Testis (tissue), 2 donors: Measurements from ENCODE around the gene FITM1.

Experiments
- POLR2A ChIP-seq: fragments of 450-650 bp; IDR thresholded peaks from one replicate; pipeline ENCODE4 v1.6.1; 2017; ENCODE audit warnings: antibody characterized with exemption, mild to moderate bottlenecking, moderate library complexity
- TF ChIP-seq, protein P1 (sequence below), 3 experiments: fragments of 450-650 bp in 2 of 3; fragments of 200-600 bp in 1 of 3; sonication (generic) in 1 of 3; IDR thresholded peaks; one replicate each; pipeline ENCODE4 v1.5.1; 2016 to 2019; ENCODE audit warnings: antibody characterized with exemption in 3 of 3, mild to moderate bottlenecking in 2 of 3, moderate library complexity in 1 of 3

GRCh38 chr14:24110523-24110922 is 19.9 kb upstream of the FITM1 start:
- TF ChIP-seq, protein P1, sequence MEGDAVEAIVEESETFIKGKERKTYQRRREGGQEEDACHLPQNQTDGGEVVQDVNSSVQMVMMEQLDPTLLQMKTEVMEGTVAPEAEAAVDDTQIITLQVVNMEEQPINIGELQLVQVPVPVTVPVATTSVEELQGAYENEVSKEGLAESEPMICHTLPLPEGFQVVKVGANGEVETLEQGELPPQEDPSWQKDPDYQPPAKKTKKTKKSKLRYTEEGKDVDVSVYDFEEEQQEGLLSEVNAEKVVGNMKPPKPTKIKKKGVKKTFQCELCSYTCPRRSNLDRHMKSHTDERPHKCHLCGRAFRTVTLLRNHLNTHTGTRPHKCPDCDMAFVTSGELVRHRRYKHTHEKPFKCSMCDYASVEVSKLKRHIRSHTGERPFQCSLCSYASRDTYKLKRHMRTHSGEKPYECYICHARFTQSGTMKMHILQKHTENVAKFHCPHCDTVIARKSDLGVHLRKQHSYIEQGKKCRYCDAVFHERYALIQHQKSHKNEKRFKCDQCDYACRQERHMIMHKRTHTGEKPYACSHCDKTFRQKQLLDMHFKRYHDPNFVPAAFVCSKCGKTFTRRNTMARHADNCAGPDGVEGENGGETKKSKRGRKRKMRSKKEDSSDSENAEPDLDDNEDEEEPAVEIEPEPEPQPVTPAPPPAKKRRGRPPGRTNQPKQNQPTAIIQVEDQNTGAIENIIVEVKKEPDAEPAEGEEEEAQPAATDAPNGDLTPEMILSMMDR (IDR thresholded peaks at IDR 0.05): no peak
- no peak for TF ChIP-seq POLR2A
